GM03348 (cell line): ENCODE results near the gene PER2.
A peak's percentile ranks its signal among the peaks of the same experiment; 100 is the strongest.
"Not testable (repeated sequence)": the region's sequence is repeated elsewhere in the genome, so short reads cannot be mapped to it uniquely, and the experiment has no call there.

ENCODE experiments used
- DNase-seq: peaks from one replicate; pipeline ENCODE4 v3.0.0; 2012; ENCODE audit warnings: low spot score

The PER2 gene

DNA sequence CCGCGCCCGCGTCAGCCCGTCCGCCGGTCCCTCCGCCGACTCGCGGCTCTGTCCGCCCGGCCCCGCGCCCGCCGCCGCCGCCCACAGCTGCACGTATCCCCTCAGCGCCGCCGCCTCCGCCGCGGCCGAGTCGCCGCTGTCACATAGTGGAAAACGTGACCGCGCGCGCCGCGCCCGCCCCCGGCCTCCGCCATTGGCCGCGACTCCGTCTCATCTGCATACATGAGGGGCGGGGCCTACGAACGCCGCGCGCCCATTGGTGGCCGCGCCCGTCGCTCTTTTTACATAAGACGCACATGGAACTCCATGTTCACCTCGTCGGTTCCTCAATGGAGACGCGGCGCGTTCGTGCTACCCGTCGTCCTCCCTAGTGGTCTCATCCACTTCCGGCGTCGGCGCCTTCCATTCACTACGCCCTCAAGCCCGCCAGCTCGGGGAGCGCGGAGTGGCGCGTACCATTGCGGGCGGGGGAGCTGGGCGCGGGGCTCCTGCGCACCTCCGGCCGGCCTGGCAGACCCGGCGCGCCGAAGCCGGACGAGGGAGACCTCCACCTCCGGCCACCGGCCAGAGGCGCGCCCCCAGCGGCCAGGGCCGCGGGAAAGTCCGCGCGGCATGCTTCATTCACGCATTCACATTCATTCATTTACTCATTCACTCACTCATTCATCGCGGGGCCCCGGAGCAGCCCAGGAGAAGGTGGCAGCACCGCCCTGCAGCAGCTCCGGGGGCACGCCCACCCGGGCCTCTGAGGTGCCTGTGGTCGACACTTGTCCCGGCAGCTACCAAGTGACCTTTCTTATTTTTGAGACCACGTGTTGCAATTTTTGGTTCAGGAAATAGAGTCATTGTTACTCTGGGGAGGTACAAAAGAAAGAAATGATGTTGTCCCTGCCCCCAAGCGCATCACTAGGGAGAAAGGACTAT, 502 bp upstream of the PER2 start:
- peak; percentile 98 for DNase-seq

DNA sequence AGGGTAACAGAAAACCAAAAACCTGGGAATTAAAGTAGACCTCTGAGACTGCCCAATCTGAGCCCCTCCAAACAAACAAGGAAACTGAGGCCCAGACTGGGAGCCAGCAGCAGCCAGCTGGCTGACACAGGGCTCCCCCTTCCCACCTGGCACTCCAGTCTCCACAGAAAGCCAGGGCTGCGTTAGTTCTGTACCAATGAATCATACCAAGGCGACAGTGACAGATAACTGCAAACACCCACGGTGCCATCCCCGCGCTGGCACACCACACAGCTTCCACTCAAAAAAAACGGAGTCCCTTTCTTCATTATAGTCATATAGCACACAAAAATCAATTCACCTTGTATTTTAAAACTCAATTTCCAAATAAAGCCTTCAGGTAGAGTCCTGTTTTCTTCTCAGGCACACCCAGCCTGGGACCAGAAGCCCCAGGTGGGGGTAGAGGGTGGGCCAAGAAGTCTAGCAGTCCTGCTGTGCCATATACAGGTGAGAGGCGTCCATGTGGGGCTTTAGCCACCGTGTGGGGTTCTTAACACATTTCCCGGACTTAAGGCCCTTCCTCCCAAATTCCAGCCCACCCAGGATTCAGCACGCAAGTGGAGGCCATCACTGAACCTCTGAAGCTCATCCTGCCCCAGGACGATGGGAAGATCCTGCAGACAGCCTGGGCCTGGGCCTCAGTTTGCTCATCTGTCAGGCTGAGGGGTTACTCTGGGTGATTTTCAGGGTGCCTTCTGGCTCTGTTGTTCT, 1.2 kb downstream of the PER2 start:
- no peak for DNase-seq

DNA sequence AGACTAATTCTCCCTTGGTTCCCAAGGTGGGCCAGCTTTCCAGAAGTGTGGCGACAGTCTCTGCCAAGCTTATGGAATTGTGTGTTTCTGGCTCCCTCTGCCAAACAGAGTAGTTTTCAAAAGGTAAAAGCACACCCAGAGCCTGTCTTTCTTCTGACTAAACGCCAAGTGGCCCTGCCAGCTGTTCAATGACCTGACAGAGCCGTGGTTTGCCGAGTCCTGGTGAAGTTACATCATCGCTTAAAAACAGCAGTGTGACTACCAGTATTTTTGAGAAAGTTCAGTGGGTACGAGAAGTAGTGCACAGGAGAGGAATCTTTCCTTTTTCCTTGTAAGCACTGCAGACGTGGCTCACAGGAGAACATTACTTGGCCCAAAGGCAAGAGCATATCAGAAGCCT, 1.9 kb downstream of the PER2 start:
- DNase-seq: peak; percentile 57

DNA sequence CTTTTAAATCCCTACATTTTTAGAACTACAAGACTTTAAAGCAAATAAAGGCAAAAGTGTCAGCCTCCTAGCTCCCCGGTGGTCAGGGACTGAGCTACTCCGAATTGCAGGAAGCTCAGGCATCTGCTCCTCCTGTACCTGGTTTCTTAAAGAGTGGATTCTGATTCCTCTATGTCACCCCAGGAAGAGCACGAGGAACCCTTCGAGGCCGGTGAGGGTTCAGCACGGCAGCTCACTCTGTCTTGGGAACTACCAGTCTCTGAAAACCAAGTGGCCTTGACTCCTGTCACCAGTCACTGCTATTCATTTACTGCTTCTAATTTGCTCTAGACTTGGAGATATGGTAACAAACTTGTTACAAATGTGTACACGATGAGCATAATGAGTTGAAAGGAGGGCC, 2.3 kb downstream of the PER2 start:
- DNase-seq: no peak

DNA sequence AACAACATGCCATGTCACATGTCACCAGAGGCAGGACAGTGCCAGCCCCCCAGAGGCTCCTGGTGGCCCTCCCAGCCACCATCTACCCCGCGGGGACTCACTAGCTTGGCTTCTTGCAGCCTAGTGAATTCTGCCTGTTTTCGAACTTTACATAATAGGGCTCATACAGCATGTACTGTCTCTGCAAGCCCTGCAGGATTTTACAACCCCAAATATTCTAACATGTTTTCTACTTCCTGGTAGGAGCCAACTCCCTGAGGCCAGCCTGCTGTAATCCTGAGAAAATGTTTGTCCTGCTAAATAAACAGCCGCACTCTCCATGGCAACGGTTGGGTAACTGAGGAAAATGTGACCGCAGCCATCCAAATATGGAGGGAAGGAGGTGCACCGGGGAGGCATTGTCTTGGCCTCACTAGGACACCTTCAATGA, 2.7 kb downstream of the PER2 start:
- peak; percentile 91 for DNase-seq

DNA sequence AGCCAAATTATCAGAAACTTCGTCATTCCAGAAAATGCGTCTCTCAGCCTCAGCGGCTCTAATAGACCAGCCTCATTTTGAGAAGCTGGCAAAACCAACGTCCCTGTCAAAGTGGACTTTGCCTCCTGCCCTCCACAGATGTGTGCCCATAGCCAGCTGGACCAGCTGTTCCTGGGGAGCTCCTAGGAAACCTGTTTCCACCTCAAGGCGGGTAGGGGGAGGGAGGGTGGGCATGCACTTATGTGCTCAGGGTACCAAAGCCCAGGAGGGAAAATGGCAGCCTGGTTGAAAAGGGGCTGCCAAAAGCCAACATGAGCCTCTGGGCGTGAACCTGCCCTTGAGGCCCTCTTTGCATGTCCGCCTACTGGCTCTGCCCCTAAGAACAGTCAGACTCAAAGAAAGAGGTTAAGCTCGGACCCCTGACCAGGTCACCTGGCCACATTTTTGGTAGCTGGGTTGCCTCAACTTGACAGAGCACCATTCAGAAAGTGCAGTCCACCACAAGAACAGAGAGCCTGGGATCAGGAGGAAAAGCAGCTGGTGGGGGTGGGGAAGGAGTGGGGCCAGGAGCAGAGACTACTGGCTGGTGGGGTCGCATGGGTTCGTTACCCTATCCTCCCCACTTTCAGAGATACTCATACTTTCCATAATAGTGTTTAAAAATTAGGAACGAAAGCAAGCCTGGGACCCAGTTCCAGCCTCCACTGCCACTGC, 3.5 kb downstream of the PER2 start:
- DNase-seq: no peak

DNA sequence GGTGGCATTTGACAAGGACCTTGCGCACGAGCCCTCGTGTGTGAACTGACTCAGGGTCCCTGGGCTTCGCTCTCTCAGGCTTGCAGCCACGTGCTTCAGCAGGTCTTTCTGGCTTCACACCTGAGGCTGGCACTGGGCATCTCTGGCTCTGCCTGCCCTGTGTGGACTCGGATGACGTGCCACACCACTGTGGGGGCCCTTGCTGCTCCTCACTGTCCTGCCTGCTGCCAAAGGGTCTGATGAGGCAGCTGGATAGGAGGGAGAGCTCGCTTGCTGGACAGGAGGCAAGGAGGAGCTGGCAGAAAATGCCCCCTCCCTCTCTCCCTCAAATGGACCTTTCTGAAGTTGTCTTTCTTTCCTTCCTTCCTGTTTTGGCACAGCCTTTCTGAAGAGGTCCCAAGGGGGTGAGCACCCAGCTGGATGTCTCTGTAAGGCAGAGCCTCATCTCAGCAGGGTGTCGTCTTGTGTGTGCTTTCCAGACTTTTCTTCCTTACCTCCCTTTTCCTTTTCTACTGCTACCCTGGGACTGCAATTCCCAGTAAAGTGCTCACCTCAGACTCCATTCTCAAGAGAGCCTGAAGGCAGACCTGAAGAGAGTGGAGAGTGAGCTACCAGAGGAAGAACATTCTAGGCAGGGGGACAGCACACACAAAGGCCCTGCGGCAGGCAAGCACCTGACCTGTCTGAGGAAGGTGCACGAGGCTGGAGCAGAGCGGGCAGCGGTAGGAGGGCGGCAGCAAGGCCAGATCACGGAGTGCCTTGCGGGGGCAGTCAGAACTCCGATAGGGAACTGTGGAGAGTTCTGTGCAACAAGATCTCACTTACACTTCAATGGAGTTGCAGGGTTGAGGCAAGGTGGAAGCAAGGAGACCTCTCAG, 5.3 kb downstream of the PER2 start:
- no peak for DNase-seq

DNA sequence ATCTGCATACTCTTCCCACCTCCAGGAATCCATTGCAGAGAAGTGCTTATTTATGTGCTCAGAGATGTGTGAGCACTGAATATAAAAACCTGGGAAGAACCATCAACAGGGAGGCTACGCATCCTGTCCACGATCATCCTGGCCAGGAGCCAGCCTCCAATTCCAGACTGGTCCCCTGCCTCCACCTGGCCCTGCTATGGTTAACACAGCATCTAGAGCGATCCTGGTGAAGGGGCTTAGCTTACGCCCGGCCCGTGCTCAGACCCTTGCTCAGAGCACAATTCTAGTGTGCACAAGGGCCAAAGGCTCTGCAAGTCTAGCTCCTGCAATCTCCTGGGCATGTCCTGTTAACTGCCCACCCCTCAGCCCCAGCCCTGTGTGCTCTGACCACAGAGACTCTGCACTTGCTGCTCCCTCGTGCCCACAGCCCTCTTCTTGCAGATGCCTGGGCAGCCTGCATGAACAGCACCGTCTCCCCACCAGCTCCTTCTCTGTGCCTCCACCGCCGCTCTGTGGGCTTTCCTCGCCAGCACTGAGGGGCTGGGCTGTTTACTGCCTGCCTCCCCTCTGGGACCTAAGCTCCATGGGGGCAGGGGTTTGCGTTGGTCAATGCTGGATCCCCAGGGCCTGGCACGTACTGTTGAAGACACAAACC, 6.5 kb downstream of the PER2 start:
- no peak for DNase-seq

DNA sequence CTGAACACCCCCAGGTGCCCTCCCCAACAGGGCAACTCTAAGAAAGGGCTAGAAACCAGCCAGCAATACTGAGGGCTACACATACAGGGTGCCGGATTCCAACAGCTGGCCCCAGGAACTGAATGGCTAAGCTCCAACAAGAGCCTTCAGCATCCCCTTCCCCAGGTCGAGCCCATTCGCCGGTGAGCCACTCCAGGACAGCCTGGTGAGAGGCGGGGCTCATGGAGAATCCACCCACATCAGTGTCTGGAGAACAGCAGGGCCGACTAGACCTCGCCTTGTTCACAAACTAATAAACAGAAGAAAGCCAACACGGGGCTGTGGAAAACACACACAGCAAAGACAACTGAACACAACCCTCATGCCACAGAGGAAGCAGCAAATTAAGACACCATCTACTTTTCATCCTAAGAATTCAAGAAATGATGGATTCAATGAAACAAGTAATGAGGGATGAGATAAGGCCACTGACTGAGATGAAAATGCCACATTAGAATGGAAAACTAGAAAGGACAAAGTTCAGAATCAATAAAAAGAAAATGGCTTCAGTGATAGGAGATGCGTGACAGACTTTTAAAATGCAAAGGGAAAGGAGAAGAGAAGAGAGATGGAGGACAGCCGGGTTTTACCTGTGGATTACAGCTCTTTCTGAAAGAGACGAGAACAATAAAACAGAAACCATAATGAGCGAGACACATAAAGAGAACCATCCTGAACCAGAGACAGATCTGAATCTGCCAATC, 8.2 kb downstream of the PER2 start:
- no peak for DNase-seq

DNA sequence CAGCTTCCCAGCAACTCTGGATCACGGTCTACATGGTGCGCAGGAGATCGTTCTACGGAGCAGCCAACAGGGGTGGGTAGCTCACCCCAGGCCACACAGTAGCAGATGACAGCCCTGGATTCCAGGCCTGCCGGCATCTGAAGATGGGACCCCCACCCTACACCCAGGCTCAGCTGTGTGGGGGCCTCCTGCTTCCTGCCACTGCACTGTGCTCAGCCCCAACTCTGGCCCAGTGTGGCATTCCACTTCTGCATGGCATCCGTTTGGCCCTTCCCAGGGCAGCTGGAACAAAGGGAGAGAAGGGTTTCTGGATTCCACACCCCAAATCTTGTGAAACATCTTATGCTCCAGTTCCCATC, 9.1 kb downstream of the PER2 start:
- no peak for DNase-seq

DNA sequence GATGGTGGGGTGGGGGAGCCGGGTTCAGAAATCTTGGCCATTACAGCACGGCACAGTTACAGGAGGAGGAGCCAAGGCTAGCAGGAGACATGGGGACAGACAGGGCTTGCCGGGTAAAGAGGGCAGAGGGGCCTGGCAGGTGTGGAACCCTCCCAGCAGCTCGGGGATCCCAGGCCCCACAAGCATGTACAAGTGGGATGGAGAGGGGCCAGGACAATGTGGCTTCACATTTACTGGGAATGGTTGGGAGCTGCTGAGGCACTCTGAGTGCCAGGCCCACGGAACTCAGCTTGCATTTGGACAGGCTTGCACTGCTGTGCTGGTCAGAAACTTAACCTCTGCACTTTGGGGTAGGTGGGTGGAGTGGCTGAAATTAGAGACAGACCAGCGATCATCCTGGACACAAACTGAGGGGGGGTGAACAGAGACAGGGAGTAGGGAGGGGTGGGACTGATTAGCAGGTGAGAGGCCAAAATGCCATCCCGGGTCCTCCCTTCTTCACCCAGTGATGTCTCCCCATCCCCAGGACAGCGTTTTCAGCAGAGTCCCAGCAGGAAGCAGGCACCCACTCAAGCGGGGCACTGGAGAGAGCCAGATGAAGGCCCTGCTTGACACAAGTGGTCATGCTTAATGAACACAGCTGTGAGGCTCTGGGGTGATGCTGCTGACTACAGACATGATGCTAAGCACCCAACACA, 9.6 kb downstream of the PER2 start:
- no peak for DNase-seq

DNA sequence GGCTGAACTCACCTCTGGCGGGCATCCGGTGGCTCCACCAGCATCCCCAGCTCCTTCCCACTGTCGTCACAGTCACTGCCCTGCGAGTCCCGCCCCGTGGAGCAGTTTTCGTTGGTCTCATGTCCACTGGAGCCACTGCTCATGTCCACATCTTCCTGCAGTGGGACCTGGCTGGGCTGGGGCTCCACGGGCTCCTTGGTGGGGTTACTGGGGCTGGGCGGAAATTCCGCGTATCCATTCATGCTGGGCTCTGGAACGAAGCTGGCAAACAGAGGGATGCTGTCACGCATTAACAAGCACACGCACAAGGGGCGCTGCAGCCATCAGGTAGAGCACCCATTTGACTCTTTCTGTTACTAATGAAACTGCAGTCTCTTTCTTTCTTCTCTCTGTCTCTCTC, 10.7 kb downstream of the PER2 start:
- DNase-seq: no peak

DNA sequence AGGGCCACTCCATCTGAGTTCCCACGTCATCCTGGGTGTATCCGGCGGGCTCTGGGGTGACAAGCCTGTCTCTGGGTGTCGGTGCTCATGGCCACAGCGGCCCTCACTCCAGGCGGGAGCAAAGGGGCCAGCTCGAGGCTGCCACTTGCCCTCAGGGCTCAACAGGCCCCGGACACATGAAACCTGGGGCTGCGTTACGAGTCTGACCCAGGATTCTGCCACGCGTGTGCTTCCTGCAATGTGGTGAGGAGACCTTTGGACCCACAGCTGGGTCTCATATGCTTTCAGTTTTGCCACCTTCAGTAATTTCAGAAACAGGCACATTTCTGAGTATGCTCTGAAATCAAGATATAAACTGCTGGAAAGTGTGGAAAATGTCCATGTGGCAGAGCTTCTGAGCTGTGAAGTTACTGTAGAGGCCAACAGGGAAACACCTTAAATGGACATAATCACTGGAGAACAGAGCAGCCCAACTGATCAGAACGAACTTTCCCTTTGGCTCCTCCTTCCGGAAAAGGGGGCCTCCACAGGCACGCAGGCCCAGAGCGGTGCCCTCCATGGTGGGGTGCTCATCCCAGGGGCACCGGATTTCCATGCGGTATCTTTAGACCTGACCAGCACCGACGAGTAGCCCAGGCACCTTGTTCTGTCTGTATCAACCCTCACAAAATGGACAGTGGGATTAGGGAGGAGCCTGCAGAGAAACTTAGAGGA, 14.1 kb downstream of the PER2 start:
- DNase-seq: no peak

DNA sequence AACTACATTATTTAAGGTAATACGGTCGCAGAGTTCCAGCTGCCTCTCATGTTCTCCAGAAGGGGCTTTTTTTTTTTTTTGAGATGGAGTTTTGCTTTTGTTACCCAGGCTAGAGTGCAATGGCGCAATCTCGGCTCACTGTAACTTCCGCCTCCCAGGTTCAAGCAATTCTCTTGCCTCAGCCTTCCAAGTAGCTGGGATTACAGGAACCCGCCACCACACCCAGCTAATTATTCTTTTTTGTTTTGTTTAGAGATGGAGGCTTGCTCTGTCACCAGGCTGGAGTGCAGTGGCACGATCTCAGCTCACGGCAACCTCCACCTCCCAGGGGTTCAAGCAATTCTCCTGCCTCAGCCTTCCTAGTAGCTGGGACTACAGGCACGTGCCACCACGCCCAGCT, 15.0 kb downstream of the PER2 start:
- DNase-seq: not testable (repeated sequence)

DNA sequence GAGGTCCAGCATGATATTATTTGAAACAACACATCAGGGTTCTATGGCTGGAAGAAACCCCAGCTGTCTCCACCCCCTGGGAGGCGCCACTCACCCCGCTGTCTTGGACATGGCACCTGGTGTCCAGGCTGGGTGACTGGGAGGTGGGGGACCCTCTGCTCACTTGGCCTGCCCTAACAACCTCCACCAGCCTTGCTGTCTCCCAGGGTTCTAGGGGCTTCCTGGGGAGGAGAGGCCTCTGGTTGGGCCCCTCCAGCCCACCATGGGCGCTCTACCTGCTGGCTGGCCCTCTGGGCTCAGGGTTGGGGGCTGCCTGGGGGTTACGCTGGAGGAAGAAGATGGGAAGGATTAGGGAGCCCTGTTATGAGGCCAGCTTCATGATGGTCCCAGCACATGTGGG, 16.3 kb downstream of the PER2 start:
- no peak for DNase-seq

DNA sequence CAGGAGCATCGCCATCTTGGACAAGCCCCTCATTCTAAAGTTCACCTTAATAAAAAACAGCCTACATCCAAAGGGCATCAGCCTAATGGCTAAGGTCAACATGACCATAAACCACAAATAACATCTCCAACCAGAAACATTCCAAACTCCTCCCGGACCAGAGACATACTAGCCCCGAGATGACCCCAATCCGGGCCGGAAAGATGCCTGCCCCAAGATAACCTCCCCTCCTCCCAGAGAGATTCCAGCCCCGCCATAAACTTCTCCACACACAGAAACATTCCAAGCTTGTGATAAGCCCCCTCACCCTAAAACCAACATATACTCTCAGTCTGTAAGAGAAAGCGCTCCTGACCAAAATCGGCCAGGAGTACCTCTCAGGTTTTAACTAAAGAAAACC, 16.7 kb downstream of the PER2 start:
- DNase-seq: not testable (repeated sequence)

DNA sequence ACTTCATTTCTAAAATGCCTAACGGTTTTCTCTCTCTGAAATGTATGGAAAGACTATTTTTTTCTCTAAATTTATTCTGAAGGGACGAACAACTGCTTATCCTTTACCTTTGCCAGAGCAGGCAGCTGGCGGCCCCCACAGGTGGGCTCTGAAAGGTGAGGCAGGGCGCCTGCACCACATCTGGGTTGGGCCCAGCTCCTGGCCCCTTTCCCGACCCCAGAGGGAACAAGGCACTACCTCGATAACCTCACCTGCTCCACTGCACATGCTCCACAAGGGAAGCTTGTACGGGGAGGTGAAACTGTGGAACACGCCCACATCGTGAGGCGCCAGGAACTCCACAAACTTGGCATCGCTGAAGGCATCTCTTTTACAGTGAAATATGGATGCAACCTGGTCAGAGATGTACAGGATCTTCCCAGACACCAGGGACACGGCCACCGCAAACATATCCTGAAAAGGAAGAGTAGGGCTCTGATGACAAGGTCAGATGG, 17.3 kb downstream of the PER2 start:
- no peak for DNase-seq

DNA sequence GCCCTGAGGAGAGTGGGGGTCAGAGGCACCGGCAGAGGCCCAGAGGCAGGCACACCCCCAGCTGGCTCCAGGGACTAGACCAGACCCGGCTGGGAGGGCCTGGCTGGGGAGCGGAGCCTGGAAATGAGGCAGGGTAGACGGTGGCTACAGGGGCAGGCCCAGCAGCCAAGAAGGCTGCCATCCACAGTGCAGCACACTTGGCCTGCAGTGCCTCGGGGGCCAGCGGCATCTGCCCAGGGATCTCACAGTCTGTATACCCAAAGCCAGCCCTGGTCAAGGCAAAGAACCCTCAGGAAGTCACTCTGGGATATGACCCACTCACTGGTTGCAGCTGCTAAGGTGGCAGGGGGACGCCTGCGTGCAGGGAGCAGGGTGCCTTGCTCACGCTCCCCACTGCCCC, 17.8 kb downstream of the PER2 start:
- DNase-seq: no peak

DNA sequence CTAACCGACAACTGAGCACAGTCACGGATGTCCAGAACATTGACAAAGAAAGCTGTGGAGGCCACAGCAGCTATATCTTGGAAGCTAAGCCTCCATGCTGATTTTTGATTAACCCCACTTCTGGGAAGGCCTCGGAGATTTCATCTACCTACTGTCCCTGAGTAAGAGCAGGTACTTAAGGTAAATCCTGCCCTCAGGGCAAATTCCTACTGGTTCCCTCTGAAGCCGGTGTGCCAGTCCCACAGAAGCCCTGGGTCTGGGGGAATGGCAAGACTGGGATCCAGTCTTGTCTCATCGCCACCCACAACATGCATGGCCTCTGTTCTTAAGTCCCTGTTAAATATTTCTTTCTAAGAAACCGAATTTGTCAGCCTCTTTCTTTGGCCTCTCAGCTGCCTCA, 18.7 kb downstream of the PER2 start:
- no peak for DNase-seq
